ENCODE data around the gene RAPGEF3. TPM values are rescaled to one million over a fixed set of nuclear protein-coding genes. Genes with fewer than 3 reads are reported as not detected.

Gene RAPGEF3
- total and polyA plus RNA-seq, 9 of the 15 experiments (the other 6 are each of a cell fraction or from before 2014, with no cell fraction given), result 0.03 to 0.78 (median 0.37) TPM; not detected in 1

GRCh38 chr12:47742253-47742825 lies 16.3 kb downstream of the RAPGEF3 start (continued):
- TF ChIP-seq, protein P1, sequence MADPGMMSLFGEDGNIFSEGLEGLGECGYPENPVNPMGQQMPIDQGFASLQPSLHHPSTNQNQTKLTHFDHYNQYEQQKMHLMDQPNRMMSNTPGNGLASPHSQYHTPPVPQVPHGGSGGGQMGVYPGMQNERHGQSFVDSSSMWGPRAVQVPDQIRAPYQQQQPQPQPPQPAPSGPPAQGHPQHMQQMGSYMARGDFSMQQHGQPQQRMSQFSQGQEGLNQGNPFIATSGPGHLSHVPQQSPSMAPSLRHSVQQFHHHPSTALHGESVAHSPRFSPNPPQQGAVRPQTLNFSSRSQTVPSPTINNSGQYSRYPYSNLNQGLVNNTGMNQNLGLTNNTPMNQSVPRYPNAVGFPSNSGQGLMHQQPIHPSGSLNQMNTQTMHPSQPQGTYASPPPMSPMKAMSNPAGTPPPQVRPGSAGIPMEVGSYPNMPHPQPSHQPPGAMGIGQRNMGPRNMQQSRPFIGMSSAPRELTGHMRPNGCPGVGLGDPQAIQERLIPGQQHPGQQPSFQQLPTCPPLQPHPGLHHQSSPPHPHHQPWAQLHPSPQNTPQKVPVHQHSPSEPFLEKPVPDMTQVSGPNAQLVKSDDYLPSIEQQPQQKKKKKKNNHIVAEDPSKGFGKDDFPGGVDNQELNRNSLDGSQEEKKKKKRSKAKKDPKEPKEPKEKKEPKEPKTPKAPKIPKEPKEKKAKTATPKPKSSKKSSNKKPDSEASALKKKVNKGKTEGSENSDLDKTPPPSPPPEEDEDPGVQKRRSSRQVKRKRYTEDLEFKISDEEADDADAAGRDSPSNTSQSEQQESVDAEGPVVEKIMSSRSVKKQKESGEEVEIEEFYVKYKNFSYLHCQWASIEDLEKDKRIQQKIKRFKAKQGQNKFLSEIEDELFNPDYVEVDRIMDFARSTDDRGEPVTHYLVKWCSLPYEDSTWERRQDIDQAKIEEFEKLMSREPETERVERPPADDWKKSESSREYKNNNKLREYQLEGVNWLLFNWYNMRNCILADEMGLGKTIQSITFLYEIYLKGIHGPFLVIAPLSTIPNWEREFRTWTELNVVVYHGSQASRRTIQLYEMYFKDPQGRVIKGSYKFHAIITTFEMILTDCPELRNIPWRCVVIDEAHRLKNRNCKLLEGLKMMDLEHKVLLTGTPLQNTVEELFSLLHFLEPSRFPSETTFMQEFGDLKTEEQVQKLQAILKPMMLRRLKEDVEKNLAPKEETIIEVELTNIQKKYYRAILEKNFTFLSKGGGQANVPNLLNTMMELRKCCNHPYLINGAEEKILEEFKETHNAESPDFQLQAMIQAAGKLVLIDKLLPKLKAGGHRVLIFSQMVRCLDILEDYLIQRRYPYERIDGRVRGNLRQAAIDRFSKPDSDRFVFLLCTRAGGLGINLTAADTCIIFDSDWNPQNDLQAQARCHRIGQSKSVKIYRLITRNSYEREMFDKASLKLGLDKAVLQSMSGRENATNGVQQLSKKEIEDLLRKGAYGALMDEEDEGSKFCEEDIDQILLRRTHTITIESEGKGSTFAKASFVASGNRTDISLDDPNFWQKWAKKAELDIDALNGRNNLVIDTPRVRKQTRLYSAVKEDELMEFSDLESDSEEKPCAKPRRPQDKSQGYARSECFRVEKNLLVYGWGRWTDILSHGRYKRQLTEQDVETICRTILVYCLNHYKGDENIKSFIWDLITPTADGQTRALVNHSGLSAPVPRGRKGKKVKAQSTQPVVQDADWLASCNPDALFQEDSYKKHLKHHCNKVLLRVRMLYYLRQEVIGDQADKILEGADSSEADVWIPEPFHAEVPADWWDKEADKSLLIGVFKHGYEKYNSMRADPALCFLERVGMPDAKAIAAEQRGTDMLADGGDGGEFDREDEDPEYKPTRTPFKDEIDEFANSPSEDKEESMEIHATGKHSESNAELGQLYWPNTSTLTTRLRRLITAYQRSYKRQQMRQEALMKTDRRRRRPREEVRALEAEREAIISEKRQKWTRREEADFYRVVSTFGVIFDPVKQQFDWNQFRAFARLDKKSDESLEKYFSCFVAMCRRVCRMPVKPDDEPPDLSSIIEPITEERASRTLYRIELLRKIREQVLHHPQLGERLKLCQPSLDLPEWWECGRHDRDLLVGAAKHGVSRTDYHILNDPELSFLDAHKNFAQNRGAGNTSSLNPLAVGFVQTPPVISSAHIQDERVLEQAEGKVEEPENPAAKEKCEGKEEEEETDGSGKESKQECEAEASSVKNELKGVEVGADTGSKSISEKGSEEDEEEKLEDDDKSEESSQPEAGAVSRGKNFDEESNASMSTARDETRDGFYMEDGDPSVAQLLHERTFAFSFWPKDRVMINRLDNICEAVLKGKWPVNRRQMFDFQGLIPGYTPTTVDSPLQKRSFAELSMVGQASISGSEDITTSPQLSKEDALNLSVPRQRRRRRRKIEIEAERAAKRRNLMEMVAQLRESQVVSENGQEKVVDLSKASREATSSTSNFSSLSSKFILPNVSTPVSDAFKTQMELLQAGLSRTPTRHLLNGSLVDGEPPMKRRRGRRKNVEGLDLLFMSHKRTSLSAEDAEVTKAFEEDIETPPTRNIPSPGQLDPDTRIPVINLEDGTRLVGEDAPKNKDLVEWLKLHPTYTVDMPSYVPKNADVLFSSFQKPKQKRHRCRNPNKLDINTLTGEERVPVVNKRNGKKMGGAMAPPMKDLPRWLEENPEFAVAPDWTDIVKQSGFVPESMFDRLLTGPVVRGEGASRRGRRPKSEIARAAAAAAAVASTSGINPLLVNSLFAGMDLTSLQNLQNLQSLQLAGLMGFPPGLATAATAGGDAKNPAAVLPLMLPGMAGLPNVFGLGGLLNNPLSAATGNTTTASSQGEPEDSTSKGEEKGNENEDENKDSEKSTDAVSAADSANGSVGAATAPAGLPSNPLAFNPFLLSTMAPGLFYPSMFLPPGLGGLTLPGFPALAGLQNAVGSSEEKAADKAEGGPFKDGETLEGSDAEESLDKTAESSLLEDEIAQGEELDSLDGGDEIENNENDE (IDR thresholded peaks at IDR 0.05; ENCODE audit: low read depth, low read length), result no peak
- TF ChIP-seq DIDO1 (tag; IDR thresholded peaks at IDR 0.05; ENCODE audit: low read depth) (no peak), FOXP1 (CRISPR knock-in tag; IDR thresholded peaks at IDR 0.05) (no peak), ZBTB49 (CRISPR knock-in tag; IDR thresholded peaks at IDR 0.05; ENCODE audit: borderline replicate concordance) (no peak), GABPB2 (CRISPR knock-in tag; conservative IDR thresholded peaks at IDR 0.05) (no peak), SRSF1 (IDR thresholded peaks at IDR 0.05; ENCODE audit: low read depth, low read length) (no peak), THRB (CRISPR knock-in tag; conservative IDR thresholded peaks at IDR 0.05) (no peak), FOXO4 (CRISPR knock-in tag; IDR thresholded peaks at IDR 0.05) (no peak), GABPB1 (CRISPR knock-in tag; IDR thresholded peaks at IDR 0.05) (no peak), ZNF134 (CRISPR knock-in tag; conservative IDR thresholded peaks at IDR 0.05) (no peak)
